Kidney glomerular epithelial cell (primary cell): ENCODE data around the gene RSRC1.
"Not testable (repeated sequence)": the region's sequence is repeated elsewhere in the genome, so short reads cannot be mapped to it uniquely, and the experiment has no call there.

Source experiments
- DNase-seq: peaks from one replicate; lab custom pipeline; 2025; lab: John Stamatoyannopoulos, UW

Gene RSRC1

GRCh38 chr3:158404131-158404718 is 294.3 kb downstream of the RSRC1 start:
- DNase-seq: no peak

DNA sequence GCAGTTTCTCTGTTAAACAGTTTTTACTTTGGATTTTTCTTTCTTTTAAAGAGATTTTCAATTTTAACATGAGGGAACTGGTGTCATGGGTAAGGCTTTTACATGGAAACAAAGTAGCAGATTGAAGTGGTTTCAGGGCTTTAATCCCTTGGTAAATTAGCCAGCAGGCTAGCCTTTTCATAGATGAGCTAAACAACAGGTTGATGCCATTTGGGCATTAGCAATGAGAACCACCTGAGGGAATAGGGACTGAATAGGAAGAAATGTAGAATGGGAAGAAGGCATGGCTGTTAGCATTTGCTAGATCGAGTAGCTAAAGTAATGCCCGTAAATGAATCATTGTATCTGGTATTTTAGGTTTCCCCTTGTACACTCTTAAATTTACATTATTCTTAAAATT is 295.6 kb downstream of the RSRC1 start:
- DNase-seq: no peak

DNA sequence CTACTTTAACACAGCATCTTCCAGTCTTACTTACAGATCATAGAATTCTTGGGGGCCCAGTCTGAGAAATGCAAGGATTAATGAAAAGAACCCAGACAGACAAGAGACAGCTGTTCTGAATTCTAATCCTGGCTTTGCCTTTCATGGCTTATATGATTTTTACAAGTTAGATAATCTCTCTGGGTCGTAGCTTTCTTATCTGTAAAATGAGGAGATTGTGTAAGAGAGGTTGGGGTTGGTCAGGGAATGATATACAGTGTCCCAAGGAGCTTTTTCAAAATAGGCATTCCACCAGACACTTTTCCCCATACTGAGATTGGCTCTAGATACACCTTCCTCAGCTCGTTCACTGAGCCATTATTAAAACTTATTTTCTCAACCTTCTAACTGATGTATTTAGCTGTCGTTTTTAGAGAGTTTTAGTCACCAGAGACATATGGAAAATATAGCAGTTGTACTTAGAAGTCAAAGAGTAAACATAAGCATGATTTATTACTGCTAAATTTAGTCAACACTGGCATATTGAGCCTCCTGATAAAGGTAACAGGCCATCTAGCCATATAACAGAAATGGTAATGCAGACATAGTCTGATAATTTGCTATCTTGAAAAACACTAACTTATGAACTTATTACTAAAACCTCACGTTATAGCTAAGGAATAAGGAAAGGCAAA is 298.1 kb downstream of the RSRC1 start:
- no peak for DNase-seq

- not testable (repeated sequence) for DNase-seq
These were observed 298.6 kb downstream of the RSRC1 start for GRCh38 chr3:158408518-158408897.

- DNase-seq: no peak
These were observed 308.1 kb downstream of the RSRC1 start for GRCh38 chr3:158418035-158418434.

DNA sequence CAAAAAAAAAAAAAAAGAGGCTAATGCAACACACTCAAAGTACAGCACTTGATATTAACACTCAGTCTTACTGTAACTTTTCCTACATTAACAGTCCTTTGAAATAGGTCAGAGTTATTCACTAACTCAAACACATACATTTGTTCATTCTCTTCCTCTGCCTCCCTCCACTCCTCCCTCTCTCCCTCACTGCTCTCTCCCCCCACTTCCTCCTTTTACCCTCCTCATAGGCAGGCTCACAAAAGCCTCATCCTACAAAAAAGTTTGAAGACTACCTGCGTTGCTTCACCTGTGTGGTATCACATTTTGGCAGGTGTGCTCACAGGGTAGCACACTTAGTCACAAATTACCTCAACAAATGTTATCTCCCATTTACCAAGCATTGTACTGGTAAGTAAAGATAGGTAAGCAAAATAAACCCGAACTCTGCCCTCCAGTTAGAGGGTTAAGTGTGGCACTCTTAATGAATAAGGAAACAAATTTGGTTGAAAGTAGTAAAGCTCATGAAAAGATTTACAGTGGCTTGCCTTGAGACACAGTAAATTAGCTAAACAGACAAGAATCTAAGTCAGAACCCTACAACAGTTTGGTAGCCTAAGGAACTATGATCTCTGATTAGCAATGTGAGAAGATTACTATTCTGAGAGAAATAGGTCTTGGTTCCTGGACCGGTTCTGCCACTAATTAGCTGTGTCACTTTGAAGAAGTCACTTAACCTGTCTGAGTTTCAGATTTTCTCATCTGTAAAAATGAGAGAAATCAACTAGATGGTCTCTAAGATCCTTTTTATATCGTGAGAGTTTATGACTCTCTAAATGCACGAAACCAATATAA is 310.1 kb downstream of the RSRC1 start:
- DNase-seq: no peak

GRCh38 chr3:158420654-158421396 is 310.9 kb downstream of the RSRC1 start:
- peak; percentile 53 for DNase-seq

GRCh38 chr3:158430448-158430847 is 320.6 kb downstream of the RSRC1 start:
- no peak for DNase-seq

- DNase-seq: peak; percentile 17
These were observed 321.1 kb downstream of the RSRC1 start for GRCh38 chr3:158430968-158431367.

GRCh38 chr3:158431829-158432228 is 321.9 kb downstream of the RSRC1 start:
- no peak for DNase-seq

- peak; percentile 59 for DNase-seq
These were observed 324.6 kb downstream of the RSRC1 start for GRCh38 chr3:158434412-158435038.

DNA sequence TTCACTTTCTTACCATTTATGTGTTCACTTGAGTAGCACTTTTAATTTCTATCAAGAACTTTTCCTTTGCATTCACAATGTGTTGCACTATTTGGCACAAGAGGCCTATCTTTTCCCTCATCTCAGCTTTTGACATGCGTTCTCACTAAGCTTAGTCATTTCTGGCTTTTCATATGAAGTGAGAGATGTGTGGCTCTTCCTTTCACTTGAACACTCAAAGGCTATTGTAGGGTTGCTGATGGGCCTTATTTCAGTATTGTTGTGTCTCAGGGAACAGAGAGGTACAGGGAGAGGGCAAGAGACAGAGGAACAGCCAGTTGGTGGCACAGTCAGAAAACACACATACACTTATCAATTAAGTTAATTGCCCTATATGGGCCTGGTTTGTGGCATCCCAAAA is 333.7 kb downstream of the RSRC1 start:
- DNase-seq: no peak

DNA sequence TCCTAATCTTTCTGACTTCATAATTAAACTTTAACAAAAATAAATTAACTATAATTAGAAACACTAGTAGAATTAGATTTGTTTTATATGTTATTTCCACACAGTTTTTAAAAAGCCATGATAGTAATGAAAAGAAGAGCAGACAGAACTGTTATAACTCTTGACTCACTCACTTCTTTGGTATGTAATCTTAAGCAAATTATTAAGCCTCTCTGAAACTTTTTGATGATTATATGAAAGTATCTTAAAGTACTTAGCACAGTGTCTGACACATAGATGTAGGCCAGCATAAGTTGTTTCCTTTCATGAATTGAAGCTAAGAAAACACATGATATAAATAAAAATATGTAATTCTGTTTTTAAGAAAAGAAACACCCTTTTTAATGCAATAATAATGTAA is 337.5 kb downstream of the RSRC1 start:
- DNase-seq: peak; percentile 35

- DNase-seq: no peak
These were observed 341.6 kb downstream of the RSRC1 start for GRCh38 chr3:158451405-158452055.

DNA sequence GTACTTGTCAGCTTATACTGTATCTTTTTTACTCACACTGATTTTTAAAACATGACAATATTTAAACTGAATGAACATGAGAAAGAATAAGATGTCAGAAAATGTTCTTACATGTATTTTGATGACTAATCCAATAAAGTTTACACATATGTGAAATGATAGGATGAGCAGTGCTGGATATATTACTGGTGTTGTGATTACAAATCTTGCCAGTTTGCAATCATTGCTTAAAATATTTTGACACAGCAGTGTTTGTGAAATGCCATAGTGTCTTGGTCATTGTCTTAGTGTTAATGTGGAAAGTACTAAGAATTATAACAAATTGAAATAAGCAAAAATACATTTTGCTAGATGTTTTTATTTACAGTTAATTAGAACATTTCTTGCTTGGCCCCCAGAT is 342.4 kb downstream of the RSRC1 start:
- no peak for DNase-seq

GRCh38 chr3:158453004-158453403 is 343.1 kb downstream of the RSRC1 start:
- DNase-seq: no peak

DNA sequence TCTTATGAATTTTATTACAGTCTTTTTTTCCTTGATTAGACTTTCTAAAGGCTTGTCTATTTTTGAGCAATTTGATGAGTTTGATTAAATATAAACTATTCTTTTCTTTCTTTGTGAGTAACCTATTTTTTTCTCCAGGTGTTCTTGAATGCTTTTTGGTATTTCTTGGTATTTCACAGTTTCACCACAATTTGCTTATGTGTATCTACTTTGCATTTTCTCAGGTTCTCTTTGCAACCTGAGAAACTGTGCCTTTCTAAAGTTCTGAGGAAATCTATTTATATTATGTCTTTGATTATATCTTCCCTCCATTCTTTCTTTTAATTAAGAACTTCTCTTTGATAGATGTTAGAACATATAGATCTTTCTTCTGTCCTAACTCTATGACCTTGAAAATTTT is 344.0 kb downstream of the RSRC1 start:
- DNase-seq: no peak

DNA sequence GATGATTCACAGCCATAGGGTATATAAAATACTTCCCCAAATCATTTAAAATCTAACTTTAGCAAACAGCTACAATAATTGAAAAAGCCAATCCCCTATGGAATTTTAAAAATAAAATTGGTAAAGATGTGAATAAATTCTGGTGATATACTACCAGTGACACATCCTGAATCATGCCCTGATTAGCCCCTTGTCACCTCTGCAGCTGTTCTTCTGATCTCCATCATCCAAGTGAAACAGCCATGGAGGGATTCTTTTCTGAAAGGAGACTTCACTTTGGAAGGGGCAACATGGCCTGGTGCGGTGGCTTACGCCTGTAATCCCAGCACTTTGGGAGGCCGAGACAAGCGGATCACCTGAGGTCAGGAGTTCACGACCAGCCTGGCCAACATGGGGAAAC is 345.5 kb downstream of the RSRC1 start:
- DNase-seq: no peak

DNA sequence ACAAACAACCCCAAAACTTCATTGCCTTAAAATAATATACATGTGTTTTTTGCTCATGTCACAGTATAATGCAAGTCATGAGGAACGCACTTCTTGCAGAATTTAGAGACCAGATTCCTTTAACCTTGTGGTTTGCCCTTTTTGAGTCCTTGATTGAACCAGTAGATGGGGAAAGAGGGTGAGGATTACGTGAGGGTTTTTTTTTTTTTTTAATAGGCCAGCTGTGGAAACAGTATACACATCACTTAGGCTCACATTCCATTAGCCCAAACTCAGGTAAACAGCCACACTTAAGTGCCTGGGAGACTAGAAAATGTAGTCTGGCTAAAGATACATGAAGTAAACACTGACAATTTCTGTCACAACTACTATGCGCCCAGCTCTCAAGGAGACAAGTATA is 346.2 kb downstream of the RSRC1 start:
- no peak for DNase-seq

DNA sequence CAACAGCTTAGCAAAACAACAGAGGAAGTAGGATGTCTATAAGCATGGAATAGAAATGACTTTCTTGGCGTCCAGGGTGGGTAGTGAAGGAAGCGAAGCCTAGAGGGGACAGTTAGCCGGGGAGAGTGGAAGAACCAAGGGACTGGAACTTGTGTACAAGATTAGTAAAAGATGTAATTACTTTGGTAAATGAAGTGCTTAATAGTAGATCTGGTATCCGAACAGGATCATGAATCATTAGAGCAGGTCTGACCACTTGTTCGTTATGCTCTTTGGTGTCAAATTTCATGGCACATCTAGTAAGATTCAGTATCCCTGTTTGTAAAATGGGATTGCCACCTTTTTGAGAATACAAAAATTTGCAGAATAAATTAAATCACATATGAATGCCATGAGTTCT is 348.6 kb downstream of the RSRC1 start:
- no peak for DNase-seq

GRCh38 chr3:158460926-158461325 is 351.0 kb downstream of the RSRC1 start:
- no peak for DNase-seq

DNA sequence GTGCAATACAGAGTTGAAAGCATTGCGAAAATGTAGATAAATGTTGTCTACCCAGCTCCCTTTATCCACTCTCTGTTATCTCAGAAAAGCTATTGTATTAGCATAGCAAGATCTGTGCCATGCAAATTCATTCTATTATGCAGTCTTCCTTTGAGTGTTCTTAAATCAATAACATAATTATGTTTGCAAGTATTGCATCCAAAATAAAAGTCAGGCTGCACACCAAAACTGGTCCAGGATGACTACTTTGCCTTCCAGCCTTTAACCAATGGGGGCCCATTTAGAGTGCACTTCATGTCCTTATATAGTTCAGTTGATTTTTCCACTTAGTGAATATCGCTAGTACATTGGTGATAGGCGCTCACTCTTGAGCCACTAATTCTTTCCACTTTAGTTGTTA is 353.7 kb downstream of the RSRC1 start:
- DNase-seq: no peak
